Measurements from ENCODE around the gene ITGBL1. TPM values are rescaled to one million over a fixed set of nuclear protein-coding genes. Genes with fewer than 3 reads are reported as not detected.
A peak's percentile ranks its signal among the peaks of the same experiment; 100 is the strongest.

ITGBL1 gene
- total and polyA plus RNA-seq, 8 donors: 0.53 to 36.6 (median 4.8) TPM; not detected in 1

DNA sequence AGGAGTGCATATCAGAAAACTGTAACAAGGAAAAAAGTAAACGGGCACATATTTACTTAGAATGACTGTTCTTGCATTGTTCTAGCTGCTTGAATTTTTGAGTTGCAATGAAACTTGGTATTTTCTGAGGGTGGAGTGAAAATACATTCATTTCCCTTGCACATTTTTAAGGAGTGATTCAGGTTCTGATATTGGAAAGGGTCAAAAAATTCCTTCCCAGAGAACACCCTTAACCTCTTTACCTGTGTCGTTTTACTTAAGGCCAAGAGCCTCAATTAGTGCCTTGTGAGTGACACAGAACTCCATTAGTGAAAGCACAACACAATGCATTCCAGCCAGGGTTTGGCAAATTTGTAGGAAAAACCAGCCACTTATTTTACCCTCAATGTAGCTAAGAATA is 2.3 kb downstream of the ITGBL1 start:
- WGBS, 5 donors: 19 to 52% (median 32%) methylated on average over 2 of the region's 2 CpGs
- H3K4me3 ChIP-seq: no peak overlapping the region
- H3K27me3 ChIP-seq: peaks cover 0 to 6% (median 0%) of the 10 kb centered on the region in 3 donors
- peaks cover 0 to 16% (median 4%) of the 10 kb centered on the region in 4 donors for H3K4me1 ChIP-seq
- peak overlapping the region in 1 of 5 donors; percentile 45 for H3K27ac ChIP-seq
- TF ChIP-seq, protein P1, sequence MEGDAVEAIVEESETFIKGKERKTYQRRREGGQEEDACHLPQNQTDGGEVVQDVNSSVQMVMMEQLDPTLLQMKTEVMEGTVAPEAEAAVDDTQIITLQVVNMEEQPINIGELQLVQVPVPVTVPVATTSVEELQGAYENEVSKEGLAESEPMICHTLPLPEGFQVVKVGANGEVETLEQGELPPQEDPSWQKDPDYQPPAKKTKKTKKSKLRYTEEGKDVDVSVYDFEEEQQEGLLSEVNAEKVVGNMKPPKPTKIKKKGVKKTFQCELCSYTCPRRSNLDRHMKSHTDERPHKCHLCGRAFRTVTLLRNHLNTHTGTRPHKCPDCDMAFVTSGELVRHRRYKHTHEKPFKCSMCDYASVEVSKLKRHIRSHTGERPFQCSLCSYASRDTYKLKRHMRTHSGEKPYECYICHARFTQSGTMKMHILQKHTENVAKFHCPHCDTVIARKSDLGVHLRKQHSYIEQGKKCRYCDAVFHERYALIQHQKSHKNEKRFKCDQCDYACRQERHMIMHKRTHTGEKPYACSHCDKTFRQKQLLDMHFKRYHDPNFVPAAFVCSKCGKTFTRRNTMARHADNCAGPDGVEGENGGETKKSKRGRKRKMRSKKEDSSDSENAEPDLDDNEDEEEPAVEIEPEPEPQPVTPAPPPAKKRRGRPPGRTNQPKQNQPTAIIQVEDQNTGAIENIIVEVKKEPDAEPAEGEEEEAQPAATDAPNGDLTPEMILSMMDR (IDR thresholded peaks at IDR 0.05): no peak
- TF ChIP-seq POLR2AphosphoS5 (IDR thresholded peaks at IDR 0.05) (no peak), POLR2A (IDR thresholded peaks at IDR 0.05) (no peak), EP300 (IDR thresholded peaks at IDR 0.05) (no peak)
- H3K36me3 ChIP-seq: no peaks in the 10 kb centered on the region
- intact Hi-C loops (cut with DNase I; ENCODE audit: low total_unique reads): no loop called here
- peak in 1 of 2 donors; percentile 10 for DNase-seq
- no peaks in the 10 kb centered on the region for H3K9me3 ChIP-seq

DNA sequence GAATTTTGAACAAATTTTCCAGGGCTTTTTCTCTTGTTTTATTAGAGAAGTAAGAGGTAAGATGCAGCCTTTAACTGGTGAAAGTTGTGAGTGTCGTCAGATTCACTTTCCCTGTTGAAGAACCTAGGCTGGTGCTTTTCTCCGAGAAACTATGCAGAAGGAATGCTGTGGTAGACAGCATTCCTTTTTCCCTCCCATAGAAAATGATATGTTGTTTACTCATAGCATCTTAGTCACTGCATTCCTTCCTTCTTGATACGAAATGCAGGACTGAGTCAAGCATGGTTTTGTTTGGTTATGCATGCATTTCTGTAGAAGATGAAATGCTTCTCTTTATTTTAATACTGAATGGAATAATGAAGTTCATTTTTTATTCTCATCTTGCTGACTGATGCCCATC is 3.4 kb downstream of the ITGBL1 start:
- no peak for DNase-seq
- H3K27ac ChIP-seq: no peak overlapping the region
- intact Hi-C loops (cut with DNase I; ENCODE audit: low total_unique reads): no loop called here
- no peaks in the 10 kb centered on the region for H3K36me3 ChIP-seq
- 20 to 58% (median 45%) methylated on average over 3 of the region's 3 CpGs for WGBS, 5 donors
- no peaks in the 10 kb centered on the region for H3K9me3 ChIP-seq
- H3K27me3 ChIP-seq: peaks cover 0 to 6% (median 0%) of the 10 kb centered on the region in 3 donors
- peak in 1 of 3 donors; percentile 37 for TF ChIP-seq POLR2AphosphoS5 (IDR thresholded peaks at IDR 0.05)
- TF ChIP-seq POLR2A (IDR thresholded peaks at IDR 0.05): no peak
- TF ChIP-seq, protein P1 (IDR thresholded peaks at IDR 0.05): no peak
- peaks cover 0 to 16% (median 4%) of the 10 kb centered on the region in 4 donors for H3K4me1 ChIP-seq
- no peak overlapping the region for H3K4me3 ChIP-seq

DNA sequence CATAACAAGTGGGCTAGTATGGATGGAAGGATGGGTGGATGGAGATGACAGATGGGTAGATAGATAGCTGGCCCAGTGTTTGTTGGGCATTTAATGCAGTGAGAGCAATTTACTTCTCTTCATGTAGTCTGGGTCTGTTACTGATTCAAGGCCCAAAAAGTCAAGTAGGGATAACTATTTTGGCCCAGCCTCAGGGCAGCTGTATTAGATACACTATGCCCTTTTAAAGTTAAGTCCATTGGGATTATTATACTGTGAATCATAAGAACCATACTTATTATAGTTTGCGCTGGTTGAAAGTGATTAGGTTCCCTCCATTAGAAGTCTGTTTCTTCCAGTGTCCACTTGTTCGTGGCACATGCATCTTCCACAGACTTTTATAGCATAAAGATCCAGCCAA is 4.7 kb downstream of the ITGBL1 start:
- WGBS, 5 donors: 88 to 95% (median 90%) methylated on average over 2 of the region's 2 CpGs
- DNase-seq: no peak
- no peaks in the 10 kb centered on the region for H3K36me3 ChIP-seq
- peaks cover 0 to 6% (median 0%) of the 10 kb centered on the region in 3 donors for H3K27me3 ChIP-seq
- intact Hi-C loops (cut with DNase I; ENCODE audit: low total_unique reads): no loop called here
- H3K4me1 ChIP-seq: peaks cover 0 to 16% (median 4%) of the 10 kb centered on the region in 4 donors
- no peaks in the 10 kb centered on the region for H3K9me3 ChIP-seq
- TF ChIP-seq POLR2AphosphoS5 (IDR thresholded peaks at IDR 0.05) (no peak), POLR2A (IDR thresholded peaks at IDR 0.05) (no peak), EP300 (IDR thresholded peaks at IDR 0.05) (no peak)
- TF ChIP-seq, protein P1 (IDR thresholded peaks at IDR 0.05): no peak
- no peak overlapping the region for H3K27ac ChIP-seq
- H3K4me3 ChIP-seq: no peak overlapping the region

DNA sequence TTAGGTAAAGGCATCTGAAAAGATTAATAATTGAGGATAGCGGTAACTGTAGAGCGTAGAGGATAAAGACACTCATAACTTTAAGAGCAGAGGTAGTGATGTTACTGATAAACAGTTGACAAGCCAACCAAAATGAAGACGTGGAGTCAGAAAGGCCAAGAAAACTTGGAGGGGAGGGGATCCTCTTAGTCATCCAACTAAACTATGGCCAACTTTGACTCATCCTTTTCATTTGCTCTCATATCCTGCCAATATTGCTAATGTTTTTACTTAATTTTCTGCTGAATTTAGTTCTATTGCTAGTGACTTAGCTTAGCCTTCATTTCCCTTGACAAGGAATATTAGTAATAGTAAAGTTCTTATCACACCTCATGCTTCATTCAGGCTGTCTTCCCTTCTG is 13.4 kb downstream of the ITGBL1 start:
- no peak for DNase-seq
- intact Hi-C loops (cut with DNase I; ENCODE audit: low total_unique reads): no loop called here
- Histone ChIP-seq H3K27ac (no peak overlapping the region), H3K4me3 (no peak overlapping the region), H3K4me1 (no peaks in the 10 kb centered on the region), H3K27me3 (no peaks in the 10 kb centered on the region), H3K9me3 (no peaks in the 10 kb centered on the region), H3K36me3 (no peaks in the 10 kb centered on the region)
- 68 to 78% (median 75%) methylated on average over 3 of the region's 3 CpGs for WGBS, 5 donors
- TF ChIP-seq, protein P1 (IDR thresholded peaks at IDR 0.05): no peak
- no peak for TF ChIP-seq EP300 (IDR thresholded peaks at IDR 0.05)

Measured in stomach (tissue), 9 donors.